Measurements from ENCODE around the gene WDR64.

DNA sequence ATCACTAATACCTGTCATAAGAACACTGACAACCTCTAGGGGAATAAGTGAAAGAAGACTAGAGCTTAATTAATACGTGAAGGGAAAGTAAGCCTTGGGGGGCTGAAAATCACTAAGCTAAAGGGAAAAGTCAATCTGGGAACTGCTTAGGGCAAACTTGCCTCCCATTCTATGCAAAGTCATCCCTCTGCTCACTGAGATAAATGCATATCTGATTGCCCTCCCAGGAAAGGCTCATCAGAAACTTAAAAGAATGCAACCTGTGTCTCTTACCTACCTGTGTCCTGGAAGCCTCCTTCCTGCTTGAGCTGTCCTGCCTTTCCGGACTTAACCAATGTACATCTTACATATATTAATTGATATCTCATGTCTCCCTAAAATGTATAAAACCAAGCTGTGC, 81.8 kb downstream of the WDR64 start:
- TF ChIP-seq, protein P1, sequence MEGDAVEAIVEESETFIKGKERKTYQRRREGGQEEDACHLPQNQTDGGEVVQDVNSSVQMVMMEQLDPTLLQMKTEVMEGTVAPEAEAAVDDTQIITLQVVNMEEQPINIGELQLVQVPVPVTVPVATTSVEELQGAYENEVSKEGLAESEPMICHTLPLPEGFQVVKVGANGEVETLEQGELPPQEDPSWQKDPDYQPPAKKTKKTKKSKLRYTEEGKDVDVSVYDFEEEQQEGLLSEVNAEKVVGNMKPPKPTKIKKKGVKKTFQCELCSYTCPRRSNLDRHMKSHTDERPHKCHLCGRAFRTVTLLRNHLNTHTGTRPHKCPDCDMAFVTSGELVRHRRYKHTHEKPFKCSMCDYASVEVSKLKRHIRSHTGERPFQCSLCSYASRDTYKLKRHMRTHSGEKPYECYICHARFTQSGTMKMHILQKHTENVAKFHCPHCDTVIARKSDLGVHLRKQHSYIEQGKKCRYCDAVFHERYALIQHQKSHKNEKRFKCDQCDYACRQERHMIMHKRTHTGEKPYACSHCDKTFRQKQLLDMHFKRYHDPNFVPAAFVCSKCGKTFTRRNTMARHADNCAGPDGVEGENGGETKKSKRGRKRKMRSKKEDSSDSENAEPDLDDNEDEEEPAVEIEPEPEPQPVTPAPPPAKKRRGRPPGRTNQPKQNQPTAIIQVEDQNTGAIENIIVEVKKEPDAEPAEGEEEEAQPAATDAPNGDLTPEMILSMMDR (IDR thresholded peaks at IDR 0.05) = no peak
- TF ChIP-seq POLR2A (IDR thresholded peaks at IDR 0.05) (no peak), POLR2AphosphoS5 (IDR thresholded peaks at IDR 0.05) (no peak)
